CD14-positive monocyte (primary cell): ENCODE measurements around the gene RLN3. TPM values are rescaled to one million over a fixed set of nuclear protein-coding genes. Genes with fewer than 3 reads are reported as not detected.
A peak's percentile ranks its signal among the peaks of the same experiment; 100 is the strongest.
"Not testable (repeated sequence)": the region's sequence is repeated elsewhere in the genome, so short reads cannot be mapped to it uniquely, and the experiment has no call there.

Experiments used
- DNase-seq, 3 donors: peaks; one replicate each; pipeline ENCODE4 v3.0.0-alpha.2; 2011 to 2022
- H2AFZ ChIP-seq: 2 replicates; pipeline ENCODE4 v1.6.0; 2012; ENCODE audit warnings: mild to moderate bottlenecking, low read depth, low read length, inconsistent platforms; ENCODE audit not compliant: insufficient read depth, poor library complexity, severe bottlenecking
- H3K27ac ChIP-seq, 2 donors: 1 replicate in 1 of 2; 2 replicates in 1 of 2; pipeline ENCODE4 v1.5.1; 2012 to 2013; ENCODE audit warnings: low read length in 2 of 2, control low read depth in 1 of 2, inconsistent platforms in 1 of 2, low read depth in 1 of 2, mild to moderate bottlenecking in 1 of 2
- H3K27me3 ChIP-seq, 2 donors: one replicate each; pipeline versions ENCODE4 v1.6.0 to v1.6.1; 2011 to 2013; ENCODE audit warnings: low read length in 2 of 2; ENCODE audit not compliant: control insufficient read depth in 2 of 2, insufficient read depth in 2 of 2
- H3K36me3 ChIP-seq, 2 donors: replicated peaks in 1 of 2; 1 replicate in 1 of 2; 2 replicates in 1 of 2; pipeline versions ENCODE4 v1.5.1 to v1.6.1; 2012 to 2013; ENCODE audit warnings: low read length in 2 of 2, control low read depth in 1 of 2, inconsistent platforms in 1 of 2, mild to moderate bottlenecking in 1 of 2; ENCODE audit not compliant: insufficient read depth in 2 of 2, control insufficient read depth in 1 of 2
- H3K4me1 ChIP-seq, 2 donors: 1 replicate in 1 of 2; 2 replicates in 1 of 2; pipeline versions ENCODE4 v1.5.1 to v1.6.1; 2012 to 2013; ENCODE audit warnings: low read length in 2 of 2, control low read depth in 1 of 2, inconsistent platforms in 1 of 2, mild to moderate bottlenecking in 1 of 2, moderate library complexity in 1 of 2; ENCODE audit not compliant: insufficient read depth in 2 of 2, control insufficient read depth in 1 of 2
- H3K4me2 ChIP-seq: replicated peaks from 2 replicates; pipeline ENCODE3; 2012; ENCODE audit warnings: low read length, moderate library complexity, mild to moderate bottlenecking; ENCODE audit not compliant: poor library complexity, severe bottlenecking; ENCODE audit errors: extremely low read depth
- H3K4me3 ChIP-seq, 3 experiments: fragments of 200-600 bp in 1 of 3; sonication (generic) in 1 of 3; replicated peaks in 1 of 3; 1 replicate in 2 of 3; 2 replicates in 1 of 3; pipeline ENCODE4 v1.5.1; 2011 to 2013; ENCODE audit warnings: low read length in 3 of 3, mild to moderate bottlenecking in 3 of 3, control low read depth in 2 of 3, low read depth in 2 of 3, inconsistent platforms in 1 of 3, moderate library complexity in 1 of 3
- H3K79me2 ChIP-seq: 2 replicates; pipeline ENCODE4 v1.6.0; 2012; ENCODE audit warnings: mild to moderate bottlenecking, control low read depth, inconsistent platforms, low read length, moderate library complexity; ENCODE audit not compliant: insufficient read depth
- H3K9ac ChIP-seq: 2 replicates; pipeline ENCODE4 v1.6.0; 2017; ENCODE audit warnings: low read length, mild to moderate bottlenecking; ENCODE audit not compliant: insufficient read depth, poor library complexity, severe bottlenecking
- H3K9me3 ChIP-seq, 2 donors: replicated peaks in 1 of 2; 1 replicate in 1 of 2; 2 replicates in 1 of 2; pipeline versions ENCODE4 v1.5.1 to v1.6.1; 2012 to 2013; ENCODE audit warnings: low read length in 2 of 2, control low read depth in 1 of 2; ENCODE audit not compliant: control insufficient read depth in 1 of 2, insufficient read depth in 1 of 2
- H4K20me1 ChIP-seq: 2 replicates; pipeline ENCODE4 v1.6.0; 2012; ENCODE audit warnings: mild to moderate bottlenecking, low read length, control low read depth, moderate library complexity; ENCODE audit not compliant: insufficient read depth
- H3K27ac Mint-ChIP-seq, 7 donors: one replicate each; pipeline ENCODE4 v1.8.0; 2020; ENCODE audit warnings: mild to moderate bottlenecking in 7 of 7, mixed read lengths in 7 of 7, moderate library complexity in 6 of 7, inconsistent platforms in 2 of 7
- H3K27me3 Mint-ChIP-seq, 3 donors: one replicate each; pipeline ENCODE4 v1.8.0; 2021 to 2022; ENCODE audit warnings: low read depth in 3 of 3, mild to moderate bottlenecking in 3 of 3, mixed read lengths in 3 of 3, moderate library complexity in 3 of 3, inconsistent platforms in 1 of 3
- H3K36me3 Mint-ChIP-seq, 2 donors: one replicate each; pipeline ENCODE4 v1.8.0; 2020; ENCODE audit warnings: mixed read lengths in 2 of 2, inconsistent platforms in 1 of 2, mild to moderate bottlenecking in 1 of 2
- H3K4me1 Mint-ChIP-seq: one replicate; pipeline ENCODE4 v1.8.0; 2020; ENCODE audit warnings: mild to moderate bottlenecking, mixed read lengths
- H3K4me3 Mint-ChIP-seq, 2 donors: one replicate each; pipeline ENCODE4 v1.8.0; 2020; ENCODE audit warnings: mild to moderate bottlenecking in 2 of 2, mixed read lengths in 2 of 2, moderate library complexity in 1 of 2
- H3K9me3 Mint-ChIP-seq, 7 donors: one replicate each; pipeline ENCODE4 v1.8.0; 2020 to 2022; ENCODE audit warnings: mixed read lengths in 7 of 7, mild to moderate bottlenecking in 6 of 7, moderate library complexity in 6 of 7, inconsistent platforms in 2 of 7
- WGBS: methylation state at CpG from one replicate; pipeline ENCODE4 v1.1.5; 2013; ENCODE audit warnings: missing lambda C conversion rate; ENCODE audit not compliant: insufficient coverage; 5-methylcytosine and 5-hydroxymethylcytosine counted together
- intact Hi-C, 2 donors: fragments of 100-400 bp; cut with micrococcal nuclease; formaldehyde crosslinking; loops; one replicate each; pipeline versions ENCODE4 v1.15.0 to v1.15.1; 2023
- polyA plus RNA-seq, 3 donors: library from polyadenylated mRNA; depleted of rRNA in 1 of 3; unstranded in 2 of 3; stranded (reverse) in 1 of 3; fragments of 300-500 nt in 2 of 3; fragments of >200 nt in 1 of 3; fragmentation: Illumina TruSeq in 2 of 3; gene quantifications; 1 replicate in 2 of 3; 2 replicates in 1 of 3; pipeline ENCODE4 v1.2.3, GENCODE V29; 2012 to 2021
- TF ChIP-seq, protein P1 (sequence below): fragments of 200-600 bp; IDR thresholded peaks from one replicate; pipeline ENCODE4 v1.8.0; 2022; ENCODE audit warnings: antibody characterized with exemption, mild to moderate bottlenecking

The RLN3 gene
- polyA plus RNA-seq, 3 donors, result not detected

DNA sequence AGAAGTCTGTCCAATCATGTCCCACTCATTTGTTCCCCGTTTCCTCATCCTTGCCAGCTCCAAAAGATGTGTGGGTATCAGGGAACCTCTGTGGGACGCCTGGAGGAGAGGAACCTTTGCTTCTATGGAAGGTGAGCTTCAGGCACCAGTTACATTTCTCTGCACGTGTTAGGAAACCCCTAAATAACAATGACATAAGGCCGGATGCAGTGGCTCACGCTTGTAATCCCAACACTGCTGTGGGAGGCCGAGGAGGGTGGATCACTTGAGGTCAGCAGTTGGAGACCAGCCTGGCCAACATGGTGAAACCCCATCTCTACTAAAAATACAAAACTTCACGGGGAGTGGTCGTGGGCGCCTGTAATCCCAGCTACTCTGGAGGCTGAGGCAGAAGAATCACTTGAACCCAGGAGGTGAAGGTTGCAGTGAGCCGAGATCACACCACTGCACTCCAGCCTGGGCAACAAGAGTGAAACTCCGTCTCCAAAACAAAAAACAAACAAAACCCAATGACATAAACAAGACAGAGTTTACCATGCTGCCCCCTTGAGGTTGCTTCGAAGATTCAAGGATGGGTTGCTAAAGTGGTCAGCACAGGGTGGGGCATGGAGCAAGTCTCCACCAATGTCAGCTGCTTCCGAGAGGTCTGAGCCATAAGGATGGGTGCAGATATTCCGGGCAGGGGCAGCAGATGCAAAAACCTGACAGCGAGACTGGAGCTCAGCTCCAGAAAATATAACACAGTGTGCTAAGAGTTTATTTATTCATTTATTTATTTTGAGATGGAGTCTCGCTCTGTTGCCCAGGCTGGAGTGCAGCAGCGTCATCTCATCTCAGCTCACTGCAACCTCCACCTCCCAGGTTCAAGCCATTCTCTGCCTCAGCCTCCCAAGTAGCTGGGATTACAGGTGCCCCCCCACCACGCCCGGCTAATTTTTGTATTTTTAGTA lies 15.0 kb downstream of the RLN3 start:
- peaks cover 69 to 97% of the 10 kb centered on the region in 2 donors for H3K36me3 Mint-ChIP-seq

DNA sequence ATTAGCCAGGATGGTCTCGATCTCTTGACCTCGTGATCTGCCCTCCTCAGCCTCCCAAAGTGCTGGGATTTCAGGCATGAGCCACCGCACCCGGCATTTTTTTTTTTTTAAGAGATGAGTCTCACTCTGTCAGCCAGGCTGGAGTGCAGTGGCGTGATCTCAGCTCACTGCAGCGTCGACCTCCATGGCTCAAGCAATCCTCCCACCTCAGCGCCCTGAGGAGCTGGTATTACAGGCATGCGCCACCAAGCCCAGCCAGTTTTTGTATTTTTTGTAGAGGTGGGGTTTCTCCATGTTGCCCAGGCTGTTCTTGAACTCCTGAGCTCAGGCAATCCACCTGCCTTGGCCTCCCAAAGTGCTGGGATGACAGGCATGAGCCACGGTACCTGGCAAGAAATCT lies 19.9 kb downstream of the RLN3 start:
- not testable (repeated sequence) for H3K27ac ChIP-seq, H3K4me1 ChIP-seq, H3K4me3 Mint-ChIP-seq, DNase-seq, H3K27ac Mint-ChIP-seq, H3K9ac ChIP-seq, H4K20me1 ChIP-seq, H3K79me2 ChIP-seq, H3K4me2 ChIP-seq, H3K27me3 Mint-ChIP-seq, H3K27me3 ChIP-seq, H3K4me3 ChIP-seq, H3K9me3 ChIP-seq, H2AFZ ChIP-seq
- H3K36me3 ChIP-seq, result peaks cover 63 to 86% of the 10 kb centered on the region in 2 donors
- WGBS, result 98% methylated on average over 5 of the region's 10 CpGs
- peaks cover 14% of the 10 kb centered on the region for H3K4me1 Mint-ChIP-seq
- intact Hi-C loops, result loop anchor here (5.0 to 10.0 kb wide), 2 partner anchors 96 to 163 kb away; partner anchors contain the start of gene DCAF15 (in 1 of the 2)
- H3K9me3 Mint-ChIP-seq, result peaks cover 5 to 16% (median 8%) of the 10 kb centered on the region in 7 donors
- peaks cover 65 to 97% of the 10 kb centered on the region in 2 donors for H3K36me3 Mint-ChIP-seq

More for the DNA sequence above, 15.0 kb downstream of the RLN3 start:
- not testable (repeated sequence) for H3K4me3 Mint-ChIP-seq, H3K9ac ChIP-seq, H3K9me3 ChIP-seq, H4K20me1 ChIP-seq, H3K79me2 ChIP-seq, H3K27me3 ChIP-seq, H3K9me3 Mint-ChIP-seq, H3K4me3 ChIP-seq, H3K4me1 ChIP-seq, H3K27me3 Mint-ChIP-seq, H3K4me2 ChIP-seq, H2AFZ ChIP-seq
- intact Hi-C loops, result loop anchor here in 1 of 2 donors (10.0 kb wide), 1 partner anchor 158 kb away; no protein-coding TSS in a partner anchor
- Histone ChIP-seq H3K36me3 (peaks cover 66 to 87% of the 10 kb centered on the region in 2 donors), H3K27ac (peak overlapping the region; percentile 44 to 73)
- Mint-ChIP-seq H3K4me1 (peaks cover 21% of the 10 kb centered on the region), H3K27ac (peak overlapping the region; percentile 82 to 93 (median 86))
- peak; percentile 54 to 68 (median 66) for DNase-seq
- 30% methylated on average over 2 of the region's 19 CpGs for WGBS
- TF ChIP-seq, protein P1, sequence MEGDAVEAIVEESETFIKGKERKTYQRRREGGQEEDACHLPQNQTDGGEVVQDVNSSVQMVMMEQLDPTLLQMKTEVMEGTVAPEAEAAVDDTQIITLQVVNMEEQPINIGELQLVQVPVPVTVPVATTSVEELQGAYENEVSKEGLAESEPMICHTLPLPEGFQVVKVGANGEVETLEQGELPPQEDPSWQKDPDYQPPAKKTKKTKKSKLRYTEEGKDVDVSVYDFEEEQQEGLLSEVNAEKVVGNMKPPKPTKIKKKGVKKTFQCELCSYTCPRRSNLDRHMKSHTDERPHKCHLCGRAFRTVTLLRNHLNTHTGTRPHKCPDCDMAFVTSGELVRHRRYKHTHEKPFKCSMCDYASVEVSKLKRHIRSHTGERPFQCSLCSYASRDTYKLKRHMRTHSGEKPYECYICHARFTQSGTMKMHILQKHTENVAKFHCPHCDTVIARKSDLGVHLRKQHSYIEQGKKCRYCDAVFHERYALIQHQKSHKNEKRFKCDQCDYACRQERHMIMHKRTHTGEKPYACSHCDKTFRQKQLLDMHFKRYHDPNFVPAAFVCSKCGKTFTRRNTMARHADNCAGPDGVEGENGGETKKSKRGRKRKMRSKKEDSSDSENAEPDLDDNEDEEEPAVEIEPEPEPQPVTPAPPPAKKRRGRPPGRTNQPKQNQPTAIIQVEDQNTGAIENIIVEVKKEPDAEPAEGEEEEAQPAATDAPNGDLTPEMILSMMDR, result peak; percentile 55
